Stimulated activated CD4-positive, alpha-beta T cell treated with anti-CD3 and anti-CD28 coated beads, Interleukin-12 subunit alpha, Interleukin-12 subunit beta, amount 100 ng/mL, for 4 hours (primary cell): ENCODE data around the gene STAM2.
"Not testable (repeated sequence)": the region's sequence is repeated elsewhere in the genome, so short reads cannot be mapped to it uniquely, and the experiment has no call there.

Source experiments
- DNase-seq: peaks from one replicate; pipeline ENCODE4 v3.0.0-alpha.2; 2020

The STAM2 gene

GRCh38 chr2:152171718-152172117 lies 3.8 kb downstream of the STAM2 start:
- DNase-seq: no peak

- DNase-seq: not testable (repeated sequence)
These were observed 6.4 kb downstream of the STAM2 start for GRCh38 chr2:152169158-152169557.

GRCh38 chr2:152167470-152167869 lies 8.1 kb downstream of the STAM2 start:
- DNase-seq: not testable (repeated sequence)

GRCh38 chr2:152167065-152167464 lies 8.5 kb downstream of the STAM2 start:
- DNase-seq: no peak

GRCh38 chr2:152166633-152167032 lies 8.9 kb downstream of the STAM2 start:
- DNase-seq: no peak

DNA sequence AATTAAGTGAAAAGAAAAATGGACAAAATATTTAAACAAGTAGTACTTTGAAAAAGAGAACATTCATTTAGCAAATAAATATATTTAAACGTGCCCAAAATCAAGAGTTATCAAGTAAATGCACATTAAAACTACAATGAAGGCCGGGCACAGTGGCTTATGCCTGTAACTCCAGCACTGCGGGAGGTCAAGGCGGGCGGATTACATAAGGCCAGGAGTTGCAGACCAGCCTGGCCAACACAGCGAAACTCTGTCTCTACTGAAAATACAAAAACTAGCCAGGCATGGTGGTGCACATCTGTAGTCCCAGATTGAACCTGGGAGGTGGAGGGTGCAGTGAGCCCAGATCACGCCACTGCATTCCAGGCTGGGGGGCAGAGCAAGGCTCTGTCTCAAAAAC lies 9.8 kb downstream of the STAM2 start:
- DNase-seq: no peak

- DNase-seq: no peak
These were observed 10.3 kb downstream of the STAM2 start for GRCh38 chr2:152165306-152165705.

GRCh38 chr2:152163669-152164068 lies 11.9 kb downstream of the STAM2 start:
- DNase-seq: not testable (repeated sequence)

- DNase-seq: no peak
These were observed 13.4 kb downstream of the STAM2 start for GRCh38 chr2:152162141-152162540.

- DNase-seq: no peak
These were observed 14.0 kb downstream of the STAM2 start for GRCh38 chr2:152161598-152161997.

DNA sequence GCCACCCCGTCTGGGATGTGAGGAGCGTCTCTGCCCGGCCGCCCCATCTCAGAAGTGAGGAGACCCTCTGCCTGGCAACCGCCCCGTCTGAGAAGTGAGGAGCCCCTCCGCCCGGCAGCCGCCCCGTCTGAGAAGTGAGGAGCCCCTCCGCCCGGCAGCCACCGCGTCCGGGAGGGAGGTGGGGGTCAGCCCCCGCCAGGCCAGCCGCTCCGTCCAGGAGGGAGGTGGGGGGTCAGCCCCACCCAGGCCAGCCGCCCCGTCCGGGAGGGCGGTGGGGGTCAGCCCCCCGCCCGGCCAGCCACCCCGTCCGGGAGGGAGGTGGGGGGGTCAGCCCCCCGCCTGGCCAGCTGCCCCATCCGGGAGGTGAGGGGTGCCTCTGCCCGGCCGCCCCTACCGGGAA lies 15.2 kb downstream of the STAM2 start:
- not testable (repeated sequence) for DNase-seq

DNA sequence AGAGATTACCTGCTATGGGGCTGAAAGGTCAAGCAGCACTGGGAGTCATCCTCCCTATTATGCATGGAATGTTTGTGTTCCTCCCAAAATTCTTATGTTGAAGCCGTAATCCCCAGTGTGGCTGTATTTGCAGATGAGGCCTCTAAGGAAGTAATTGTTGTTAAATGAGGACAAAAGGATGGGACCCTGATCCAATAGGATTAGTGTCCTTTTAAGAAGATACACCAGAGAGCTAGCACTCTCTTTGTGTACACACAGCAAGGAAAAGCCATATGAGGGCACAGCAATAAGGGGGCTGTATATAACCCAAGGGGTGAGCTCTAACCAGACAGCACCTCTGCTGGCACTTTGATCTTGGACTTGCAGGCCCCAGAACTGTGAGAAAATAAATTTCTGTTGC lies 18.3 kb downstream of the STAM2 start:
- DNase-seq: no peak

DNA sequence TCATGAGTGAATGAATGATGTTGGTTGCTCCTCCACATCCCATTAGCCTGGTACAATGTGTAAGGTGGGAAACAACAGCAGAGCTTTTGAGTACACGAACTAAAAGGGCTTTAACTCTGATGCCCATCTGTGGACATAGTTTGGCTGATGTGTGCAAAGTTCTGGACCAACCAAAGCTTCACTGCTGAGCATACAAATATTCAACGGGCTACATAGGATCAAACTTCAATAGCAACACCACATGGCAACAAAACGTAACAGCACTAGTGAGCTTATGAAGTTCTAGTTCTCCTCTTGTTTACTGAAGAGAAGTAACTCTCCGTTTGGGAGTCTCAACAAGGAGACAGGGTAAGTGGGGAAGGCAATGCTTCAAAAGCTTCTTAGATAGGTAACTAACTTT lies 20.4 kb downstream of the STAM2 start:
- no peak for DNase-seq

GRCh38 chr2:152154462-152154861 lies 21.1 kb downstream of the STAM2 start:
- no peak for DNase-seq

DNA sequence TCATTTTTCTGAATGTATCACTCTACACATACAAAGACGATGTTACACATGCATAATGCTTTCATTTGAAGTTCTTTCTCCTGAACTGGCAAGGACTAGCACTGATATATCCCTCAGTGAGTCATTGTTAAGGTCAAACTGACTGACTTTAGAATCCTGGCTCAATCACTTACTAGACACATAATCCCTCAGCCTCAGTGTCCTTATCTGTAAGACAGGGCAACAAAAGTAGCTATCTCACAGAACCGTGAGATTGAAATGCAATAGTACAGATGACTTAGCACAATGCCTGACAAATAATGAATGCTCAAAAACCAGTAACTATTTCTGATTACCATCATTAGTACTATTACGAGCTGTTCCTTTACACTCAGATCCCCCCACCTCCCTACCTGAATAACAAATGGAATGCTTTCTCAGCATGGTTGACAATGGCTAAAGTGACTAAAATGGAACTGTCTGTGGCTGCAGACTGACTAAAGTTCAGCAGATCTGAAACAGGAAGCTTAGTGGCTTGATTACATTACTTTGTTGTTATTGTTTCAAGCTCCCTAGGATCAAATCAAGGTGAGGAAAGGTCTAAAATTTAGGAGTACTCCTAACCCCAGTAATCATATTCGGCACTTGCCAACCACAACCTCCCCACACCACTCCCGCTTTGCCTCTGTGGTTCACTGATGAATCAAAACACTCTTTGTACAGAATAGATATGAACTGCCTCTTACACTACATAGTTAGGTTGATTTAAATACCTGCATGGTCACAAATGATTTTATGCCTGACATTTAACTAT lies 40.9 kb downstream of the STAM2 start:
- no peak for DNase-seq

GRCh38 chr2:152132306-152132705 lies 43.3 kb downstream of the STAM2 start:
- DNase-seq: no peak

DNA sequence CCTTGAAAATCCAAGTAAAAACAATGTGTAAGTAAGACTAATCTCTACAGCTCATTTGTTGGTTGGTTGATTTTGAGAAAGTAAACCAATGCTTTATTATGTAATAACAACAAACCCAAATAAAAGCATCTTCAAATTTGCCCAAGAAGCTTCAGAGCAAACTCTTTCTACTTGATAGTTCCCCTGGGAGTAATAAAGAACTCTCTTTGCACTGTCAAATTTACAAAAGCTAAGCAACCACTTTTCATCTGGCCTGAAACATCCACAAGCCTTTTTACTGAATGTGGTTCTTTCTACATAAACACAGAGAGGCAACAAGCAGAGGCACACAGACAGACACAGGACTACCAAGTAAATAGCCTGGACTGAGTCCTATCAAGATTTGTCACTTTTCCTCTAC lies 47.9 kb downstream of the STAM2 start:
- DNase-seq: no peak

DNA sequence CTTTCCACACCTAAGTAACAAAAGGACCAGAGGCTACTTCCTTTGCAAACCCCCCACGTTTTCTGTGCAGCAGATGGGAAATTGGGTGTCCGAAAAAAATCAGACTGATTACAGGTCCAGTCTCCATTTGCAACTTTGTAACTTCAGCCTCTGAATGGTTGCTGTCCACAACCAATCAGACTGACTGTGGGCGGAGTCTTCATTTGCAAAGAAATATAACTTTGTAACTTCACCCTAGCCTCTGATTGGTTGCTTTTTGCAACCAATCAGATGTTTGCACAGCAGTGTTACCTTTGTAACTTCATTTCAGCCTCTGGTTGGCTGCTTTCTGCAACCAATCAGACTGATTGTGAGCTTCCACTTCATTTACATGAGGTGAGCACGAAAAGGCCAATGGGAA lies 48.9 kb downstream of the STAM2 start:
- no peak for DNase-seq

GRCh38 chr2:152122161-152122560 lies 53.4 kb downstream of the STAM2 start:
- no peak for DNase-seq

DNA sequence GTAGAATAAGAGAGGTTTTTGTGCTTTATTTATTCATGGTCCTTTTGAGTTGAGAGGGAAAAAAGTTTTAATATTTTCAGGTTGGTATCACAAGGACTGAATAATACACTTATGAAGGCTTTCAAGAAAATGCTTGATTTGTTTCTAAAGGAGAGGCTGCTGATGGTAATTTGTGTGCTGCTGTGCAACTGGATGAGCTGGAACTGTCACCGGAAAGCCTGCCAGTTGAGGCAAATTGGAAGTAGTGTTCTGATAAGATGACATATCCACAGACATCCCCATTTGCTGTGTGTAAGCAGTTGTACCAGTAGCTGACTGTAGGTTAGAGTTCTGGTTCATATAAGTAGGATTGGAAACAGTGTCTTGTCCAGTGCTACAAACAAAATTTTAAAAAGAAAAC lies 55.1 kb downstream of the STAM2 start:
- DNase-seq: no peak

GRCh38 chr2:152115952-152116351 lies 59.6 kb downstream of the STAM2 start:
- DNase-seq: no peak

- no peak for DNase-seq
These were observed 61.2 kb downstream of the STAM2 start for GRCh38 chr2:152114366-152114765.

DNA sequence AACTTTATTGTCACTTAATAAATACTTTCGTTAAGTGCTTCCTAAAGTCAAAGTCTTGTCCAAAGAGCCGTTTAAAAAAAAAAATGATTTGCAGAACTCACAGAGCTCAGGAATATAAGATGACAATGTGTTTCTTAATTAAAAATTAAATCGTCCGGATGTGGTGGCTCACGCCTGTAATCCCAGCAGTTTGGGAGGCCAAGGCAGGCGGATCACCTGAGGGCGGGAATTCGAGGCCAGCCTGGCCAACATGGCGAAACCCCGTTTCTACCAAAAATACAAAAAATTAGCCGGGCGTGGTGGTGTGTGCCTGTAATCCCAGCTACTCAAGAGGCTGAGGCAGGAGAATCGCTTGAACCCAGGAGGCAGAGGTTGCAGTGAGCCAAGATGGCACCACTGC lies 68.4 kb downstream of the STAM2 start:
- DNase-seq: not testable (repeated sequence)

- DNase-seq: no peak
These were observed 69.1 kb downstream of the STAM2 start for GRCh38 chr2:152106464-152106863.

DNA sequence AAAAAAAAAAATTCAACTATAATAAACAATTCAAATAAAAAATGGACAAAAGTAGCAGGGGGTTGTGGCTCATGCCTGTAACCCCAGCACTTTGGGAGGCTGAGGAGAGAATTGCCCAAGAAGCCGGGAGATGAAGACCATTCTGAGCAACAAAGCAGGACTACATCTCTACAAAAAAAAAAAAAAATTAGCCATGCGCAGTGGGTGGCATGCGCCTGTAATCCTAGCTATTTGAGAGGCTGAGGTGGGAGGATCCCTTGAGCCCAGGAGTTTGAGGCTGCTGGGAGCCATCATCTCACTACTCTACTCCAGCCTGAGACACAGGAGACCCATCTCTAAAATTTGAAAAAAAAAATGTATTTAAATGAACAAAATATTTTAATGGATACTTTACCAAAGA lies 72.3 kb downstream of the STAM2 start:
- DNase-seq: no peak
